ENCODE results near the gene ZNF584. TPM values are rescaled to one million over a fixed set of nuclear protein-coding genes. Genes with fewer than 3 reads are reported as not detected.
A peak's percentile ranks its signal among the peaks of the same experiment; 100 is the strongest.

The ZNF584 gene
- total RNA-seq, 1 donor from 2014 or later: 15.4 TPM

DNA sequence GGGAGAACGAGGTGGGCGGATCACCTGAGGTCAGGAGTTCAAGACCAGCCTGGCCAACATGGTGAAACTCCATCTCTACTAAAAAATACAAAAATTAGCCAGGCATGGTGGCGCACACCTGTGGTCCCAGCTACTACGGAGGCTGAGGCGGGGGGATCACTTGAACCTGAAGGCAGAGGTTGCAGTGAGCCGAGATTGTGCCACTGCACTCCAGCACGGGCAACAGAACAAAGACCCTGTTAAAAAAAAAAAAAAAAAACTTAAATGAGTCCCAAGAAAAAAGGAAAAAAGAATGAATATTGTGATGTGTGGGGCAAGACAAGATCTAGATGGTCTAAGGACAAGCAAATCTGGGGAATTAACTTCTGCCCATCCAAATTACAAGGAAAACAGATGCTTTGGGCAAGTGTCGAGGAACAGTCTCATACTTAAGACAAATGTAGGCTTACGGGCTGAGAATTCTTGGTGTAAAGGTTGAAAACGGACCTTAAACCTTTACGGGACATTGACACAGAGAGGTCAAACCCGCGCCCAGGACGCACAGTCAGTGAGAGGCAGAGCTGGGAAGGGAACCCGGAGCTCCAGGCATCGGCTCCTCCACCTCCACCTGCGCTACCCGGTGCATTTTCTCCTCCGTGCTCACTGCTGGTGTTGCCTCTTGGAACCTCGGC is 57.8 kb downstream of the ZNF584 start:
- no peak for DNase-seq (ENCODE audit: low spot score)

DNA sequence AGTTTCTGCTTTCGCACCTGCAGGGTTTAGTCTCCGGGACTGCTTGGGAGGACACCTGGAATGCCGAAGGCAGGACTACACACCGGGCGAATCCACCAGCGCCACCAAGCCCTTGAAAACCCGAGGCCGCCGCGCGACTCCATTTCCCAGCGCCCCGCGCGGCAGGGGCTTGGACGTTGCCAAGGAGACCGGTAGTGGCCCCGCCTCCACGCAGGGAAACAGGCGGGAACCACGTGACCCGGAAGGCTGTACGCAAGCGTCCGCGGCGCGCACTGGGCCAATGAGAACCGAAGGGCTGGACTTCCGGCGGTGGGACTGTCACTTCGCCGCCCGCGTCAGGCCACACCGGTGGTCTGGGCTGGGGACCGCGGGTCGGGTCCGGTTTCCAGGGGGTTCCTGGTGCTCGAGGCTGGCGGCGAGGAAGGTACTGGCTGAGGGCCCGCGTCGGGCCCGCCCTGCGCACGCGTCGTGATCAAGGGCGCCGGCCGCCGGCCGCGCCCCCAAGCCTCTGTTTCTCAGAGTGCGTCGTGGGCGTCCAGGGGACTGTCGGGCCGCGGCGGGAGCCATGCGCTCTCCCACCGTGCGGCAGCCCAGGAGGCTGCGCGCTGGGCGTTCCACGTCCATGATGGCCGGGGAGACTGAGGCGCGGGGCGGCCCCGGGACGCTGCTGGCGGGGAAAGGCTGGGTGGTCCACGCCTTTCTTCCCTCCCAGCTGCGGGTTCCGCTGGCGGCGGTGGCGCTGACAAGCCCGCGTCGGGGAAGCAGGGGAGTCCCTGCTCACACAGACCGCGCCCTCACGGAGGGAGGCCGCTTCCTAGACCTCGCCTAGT is 58.5 kb downstream of the ZNF584 start, which contains the start of gene ZNF324:
Gene ZNF324 (plus strand): TSS at position 321 of the 830 bp plus-strand sequence. CDS start 2,106 bp downstream, outside the sequence.
- DNase-seq (ENCODE audit: low spot score): peak; percentile 100

Small RNAs within 50 kb of the gene (microRNA-seq; reads per million reads assigned to microRNA genes)
- not detected for gene MIR4754 (ENCODE audit: borderline number of aligned reads)

Other genes starting within 250 kb of the ZNF584 start
- gene ZNF274, start 225.6 kb upstream of the ZNF584 start, total RNA-seq: 20.5 TPM
- gene ZNF544, start 179.7 kb upstream of the ZNF584 start, total RNA-seq: 25.2 TPM
- 5.1 TPM for gene ZNF8, start 129.7 kb upstream of the ZNF584 start, total RNA-seq
- gene ERVK3-1, start 103.3 kb upstream of the ZNF584 start, total RNA-seq: 30.6 TPM
- 2.5 TPM for gene ZSCAN22, start 81.7 kb upstream of the ZNF584 start, total RNA-seq
- 8.4 TPM for gene A1BG, start 55.2 kb upstream of the ZNF584 start, total RNA-seq
- gene ZNF497, start 45.9 kb upstream of the ZNF584 start, total RNA-seq: 0.19 TPM
- 0.48 TPM for gene ZNF837, start 27.6 kb upstream of the ZNF584 start, total RNA-seq
- gene RPS5, start 21.4 kb upstream of the ZNF584 start, total RNA-seq: 673 TPM
- gene RNF225, start 13.0 kb upstream of the ZNF584 start, total RNA-seq: not detected
- 4.0 TPM for gene ZNF132, start 31.5 kb downstream of the ZNF584 start, total RNA-seq
- gene ZNF324B, start 43.0 kb downstream of the ZNF584 start, total RNA-seq: 5.2 TPM
- 6.7 TPM for gene ZNF324, start 58.4 kb downstream of the ZNF584 start, total RNA-seq
- 5.6 TPM for gene ZNF446, start 67.7 kb downstream of the ZNF584 start, total RNA-seq
- 6.5 TPM for gene SLC27A5, start 103.3 kb downstream of the ZNF584 start, total RNA-seq
- gene ZBTB45, start 111.2 kb downstream of the ZNF584 start, total RNA-seq: 11.8 TPM
- gene TRIM28, start 135.4 kb downstream of the ZNF584 start, total RNA-seq: 185 TPM
- 116 TPM for gene CHMP2A, start 146.5 kb downstream of the ZNF584 start, total RNA-seq
- 69.4 TPM for gene UBE2M, start 150.0 kb downstream of the ZNF584 start, total RNA-seq
- 16.2 TPM for gene MZF1, start 164.7 kb downstream of the ZNF584 start, total RNA-seq